WTC11 (cell line): ENCODE measurements around the gene IL17F.

Experiments
- ATF6 ChIP-seq: sonication (generic); formaldehyde crosslinking; IDR thresholded peaks from 2 replicates; pipeline ENCODE4 v1.8.1; 2023; ENCODE audit warnings: mild to moderate bottlenecking, missing genetic modification reagents
- CREM ChIP-seq: sonication (generic); formaldehyde crosslinking; IDR thresholded peaks from 2 replicates; pipeline ENCODE4 v1.8.1; 2022; ENCODE audit warnings: mild to moderate bottlenecking, missing genetic modification reagents, moderate library complexity
- GRHL2 ChIP-seq: fragments of 250-450 bp; sonication (Bioruptor Pico); IDR thresholded peaks from 2 replicates; pipeline ENCODE4 v1.8.0; 2022; ENCODE audit warnings: mild to moderate bottlenecking, moderate library complexity; ENCODE audit not compliant: insufficient replicate concordance, severe bottlenecking
- JUN ChIP-seq: sonication (generic); formaldehyde crosslinking; IDR thresholded peaks from 2 replicates; pipeline ENCODE4 v1.8.0; 2023; ENCODE audit warnings: mild to moderate bottlenecking, missing genetic modification reagents
- TEAD1 ChIP-seq: sonication (generic); formaldehyde crosslinking; IDR thresholded peaks from 2 replicates; pipeline ENCODE4 v1.8.0; 2022; ENCODE audit warnings: mild to moderate bottlenecking, missing genetic modification reagents
- ZNF138 ChIP-seq: sonication (generic); formaldehyde crosslinking; conservative IDR thresholded peaks from 2 replicates; pipeline ENCODE4 v1.8.1; 2022; ENCODE audit warnings: mild to moderate bottlenecking, moderate library complexity, missing genetic modification reagents
- TF ChIP-seq, protein P1 (sequence below): sonication (generic); formaldehyde crosslinking; IDR thresholded peaks from 2 replicates; pipeline ENCODE4 v1.8.1; 2023; ENCODE audit warnings: mild to moderate bottlenecking, missing genetic modification reagents, moderate library complexity
- TF ChIP-seq, protein P2 (sequence below): fragments of 200-600 bp; IDR thresholded peaks from 2 replicates; pipeline ENCODE4 v1.8.0; 2022; ENCODE audit warnings: antibody characterized with exemption
- TF ChIP-seq, protein P3 (sequence below): sonication (generic); formaldehyde crosslinking; IDR thresholded peaks from 2 replicates; pipeline ENCODE4 v1.8.0; 2022; ENCODE audit warnings: mild to moderate bottlenecking, missing genetic modification reagents
- TF ChIP-seq, protein P4 (sequence below): fragments of 250-450 bp; sonication (Bioruptor Pico); IDR thresholded peaks from 2 replicates; pipeline ENCODE4 v2.1.2; 2022; ENCODE audit warnings: mild to moderate bottlenecking, moderate library complexity

DNA sequence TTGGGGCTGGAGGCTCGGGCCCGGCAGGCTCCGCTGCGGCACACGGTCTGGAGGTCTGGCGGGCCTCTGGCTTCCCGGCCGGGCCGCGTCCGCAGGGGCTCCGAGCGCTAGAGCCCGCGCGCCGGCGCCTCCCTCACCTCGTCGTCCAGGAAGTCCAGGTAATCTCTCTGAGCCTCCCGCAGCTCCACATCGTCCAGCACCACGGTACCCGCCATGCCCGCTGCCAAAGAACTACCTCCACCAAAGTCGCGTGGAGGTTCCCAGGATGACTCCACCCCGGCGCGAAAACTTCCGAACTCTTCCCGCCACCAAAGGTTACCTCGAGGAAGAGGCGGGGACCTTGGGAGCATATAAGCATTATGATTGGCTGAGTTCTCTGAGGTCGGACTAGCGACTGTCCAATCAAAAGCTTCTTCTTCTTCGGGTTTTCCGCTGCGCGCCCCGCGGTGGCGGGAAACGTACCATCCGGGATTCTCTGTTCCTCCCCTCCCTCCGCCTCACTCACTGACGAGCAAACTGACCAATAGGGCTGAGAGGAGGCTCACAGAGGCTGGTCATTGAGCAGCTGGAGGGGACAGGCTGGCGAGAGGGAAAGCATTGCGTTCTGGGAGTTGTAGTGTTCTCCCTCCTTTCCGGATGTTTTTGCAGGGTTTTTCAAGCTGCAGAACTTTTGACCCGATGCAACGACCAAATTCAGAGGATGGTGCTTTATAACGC, 40.3 kb upstream of the IL17F start, which contains the start of gene MCM3:
- TF ChIP-seq ATF6 (CRISPR knock-in tag) (no peak), TEAD1 (CRISPR knock-in tag) (peak; percentile 65), GRHL2 (CRISPR knock-in tag) (no peak), CREM (CRISPR knock-in tag) (peak; percentile 80), JUN (CRISPR knock-in tag) (no peak), ZNF138 (CRISPR knock-in tag) (no peak)
- TF ChIP-seq, protein P1, sequence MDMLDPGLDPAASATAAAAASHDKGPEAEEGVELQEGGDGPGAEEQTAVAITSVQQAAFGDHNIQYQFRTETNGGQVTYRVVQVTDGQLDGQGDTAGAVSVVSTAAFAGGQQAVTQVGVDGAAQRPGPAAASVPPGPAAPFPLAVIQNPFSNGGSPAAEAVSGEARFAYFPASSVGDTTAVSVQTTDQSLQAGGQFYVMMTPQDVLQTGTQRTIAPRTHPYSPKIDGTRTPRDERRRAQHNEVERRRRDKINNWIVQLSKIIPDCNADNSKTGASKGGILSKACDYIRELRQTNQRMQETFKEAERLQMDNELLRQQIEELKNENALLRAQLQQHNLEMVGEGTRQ (CRISPR knock-in tag) = no peak
- TF ChIP-seq, protein P2, sequence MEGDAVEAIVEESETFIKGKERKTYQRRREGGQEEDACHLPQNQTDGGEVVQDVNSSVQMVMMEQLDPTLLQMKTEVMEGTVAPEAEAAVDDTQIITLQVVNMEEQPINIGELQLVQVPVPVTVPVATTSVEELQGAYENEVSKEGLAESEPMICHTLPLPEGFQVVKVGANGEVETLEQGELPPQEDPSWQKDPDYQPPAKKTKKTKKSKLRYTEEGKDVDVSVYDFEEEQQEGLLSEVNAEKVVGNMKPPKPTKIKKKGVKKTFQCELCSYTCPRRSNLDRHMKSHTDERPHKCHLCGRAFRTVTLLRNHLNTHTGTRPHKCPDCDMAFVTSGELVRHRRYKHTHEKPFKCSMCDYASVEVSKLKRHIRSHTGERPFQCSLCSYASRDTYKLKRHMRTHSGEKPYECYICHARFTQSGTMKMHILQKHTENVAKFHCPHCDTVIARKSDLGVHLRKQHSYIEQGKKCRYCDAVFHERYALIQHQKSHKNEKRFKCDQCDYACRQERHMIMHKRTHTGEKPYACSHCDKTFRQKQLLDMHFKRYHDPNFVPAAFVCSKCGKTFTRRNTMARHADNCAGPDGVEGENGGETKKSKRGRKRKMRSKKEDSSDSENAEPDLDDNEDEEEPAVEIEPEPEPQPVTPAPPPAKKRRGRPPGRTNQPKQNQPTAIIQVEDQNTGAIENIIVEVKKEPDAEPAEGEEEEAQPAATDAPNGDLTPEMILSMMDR = no peak
- TF ChIP-seq, protein P3, sequence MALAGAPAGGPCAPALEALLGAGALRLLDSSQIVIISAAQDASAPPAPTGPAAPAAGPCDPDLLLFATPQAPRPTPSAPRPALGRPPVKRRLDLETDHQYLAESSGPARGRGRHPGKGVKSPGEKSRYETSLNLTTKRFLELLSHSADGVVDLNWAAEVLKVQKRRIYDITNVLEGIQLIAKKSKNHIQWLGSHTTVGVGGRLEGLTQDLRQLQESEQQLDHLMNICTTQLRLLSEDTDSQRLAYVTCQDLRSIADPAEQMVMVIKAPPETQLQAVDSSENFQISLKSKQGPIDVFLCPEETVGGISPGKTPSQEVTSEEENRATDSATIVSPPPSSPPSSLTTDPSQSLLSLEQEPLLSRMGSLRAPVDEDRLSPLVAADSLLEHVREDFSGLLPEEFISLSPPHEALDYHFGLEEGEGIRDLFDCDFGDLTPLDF (CRISPR knock-in tag) = peak; percentile 84
- TF ChIP-seq, protein P4, sequence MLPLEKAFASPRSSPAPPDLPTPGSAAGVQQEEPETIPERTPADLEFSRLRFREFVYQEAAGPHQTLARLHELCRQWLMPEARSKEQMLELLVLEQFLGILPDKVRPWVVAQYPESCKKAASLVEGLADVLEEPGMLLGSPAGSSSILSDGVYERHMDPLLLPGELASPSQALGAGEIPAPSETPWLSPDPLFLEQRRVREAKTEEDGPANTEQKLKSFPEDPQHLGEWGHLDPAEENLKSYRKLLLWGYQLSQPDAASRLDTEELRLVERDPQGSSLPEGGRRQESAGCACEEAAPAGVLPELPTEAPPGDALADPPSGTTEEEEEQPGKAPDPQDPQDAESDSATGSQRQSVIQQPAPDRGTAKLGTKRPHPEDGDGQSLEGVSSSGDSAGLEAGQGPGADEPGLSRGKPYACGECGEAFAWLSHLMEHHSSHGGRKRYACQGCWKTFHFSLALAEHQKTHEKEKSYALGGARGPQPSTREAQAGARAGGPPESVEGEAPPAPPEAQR (CRISPR knock-in tag) = no peak
